ENCODE results near the gene TMPRSS3. TPM values are rescaled to one million over a fixed set of nuclear protein-coding genes. Genes with fewer than 3 reads are reported as not detected.

TMPRSS3 gene
- total RNA-seq, 4 donors from 2014 or later, result 5.0 to 12.6 (median 6.2) TPM

- 76 to 79% methylated on average over 10 of the region's 10 CpGs for WGBS, 2 donors
- DNase-seq, result no peak
- Histone ChIP-seq H3K27ac (no peak overlapping the region), H3K27me3 (no peaks in the 10 kb centered on the region), H3K4me1 (no peaks in the 10 kb centered on the region), H3K4me3 (replicated peaks in 1 of 3) (no peak overlapping the region), H3K9me3 (no peaks in the 10 kb centered on the region), H3K36me3 (no peaks in the 10 kb centered on the region)
- intact Hi-C loops (cut with DNase I), result no loop called here
- TF ChIP-seq POLR2A (IDR thresholded peaks at IDR 0.05) (no peak), CTCF (IDR thresholded peaks at IDR 0.05) (no peak)
Observed at GRCh38 chr21:42433946-42434551, 38.2 kb upstream of the TMPRSS3 start.

- Histone ChIP-seq H3K4me1 (no peaks in the 10 kb centered on the region), H3K27me3 (no peaks in the 10 kb centered on the region), H3K36me3 (no peaks in the 10 kb centered on the region), H3K9me3 (no peaks in the 10 kb centered on the region), H3K4me3 (replicated peaks in 1 of 3) (no peak overlapping the region), H3K27ac (no peak overlapping the region)
- TF ChIP-seq POLR2A (IDR thresholded peaks at IDR 0.05) (no peak), CTCF (IDR thresholded peaks at IDR 0.05) (no peak)
- WGBS, 2 donors, result 51 to 85% methylated on average over 1 of the region's 1 CpG
- DNase-seq, result no peak
- intact Hi-C loops (cut with DNase I), result no loop called here
Observed at GRCh38 chr21:42432695-42433094, 36.8 kb upstream of the TMPRSS3 start.

- H3K27ac ChIP-seq, result no peak overlapping the region
- H3K36me3 ChIP-seq, result no peaks in the 10 kb centered on the region
- intact Hi-C loops (cut with DNase I), result no loop called here
- H3K4me1 ChIP-seq, result no peaks in the 10 kb centered on the region
- 73 to 81% methylated on average over 3 to 5 of the region's 7 CpGs for WGBS, 2 donors
- no peaks in the 10 kb centered on the region for H3K9me3 ChIP-seq
- TF ChIP-seq POLR2A (IDR thresholded peaks at IDR 0.05) (no peak), CTCF (IDR thresholded peaks at IDR 0.05) (no peak)
- DNase-seq, result no peak
- H3K27me3 ChIP-seq, result no peaks in the 10 kb centered on the region
- H3K4me3 ChIP-seq (replicated peaks in 1 of 3), result no peak overlapping the region
Observed at GRCh38 chr21:42431196-42431595, 35.3 kb upstream of the TMPRSS3 start.

GRCh38 chr21:42430521-42430920 is 34.7 kb upstream of the TMPRSS3 start:
- Histone ChIP-seq H3K4me3 (replicated peaks in 1 of 3) (no peak overlapping the region), H3K4me1 (no peaks in the 10 kb centered on the region), H3K9me3 (no peaks in the 10 kb centered on the region), H3K27me3 (no peaks in the 10 kb centered on the region), H3K27ac (no peak overlapping the region), H3K36me3 (no peaks in the 10 kb centered on the region)
- no peak for DNase-seq
- 87 to 90% methylated on average over 5 to 6 of the region's 6 CpGs for WGBS, 2 donors
- intact Hi-C loops (cut with DNase I), result no loop called here
- TF ChIP-seq POLR2A (IDR thresholded peaks at IDR 0.05) (no peak), CTCF (IDR thresholded peaks at IDR 0.05) (no peak)

GRCh38 chr21:42429856-42430255 is 34.0 kb upstream of the TMPRSS3 start:
- TF ChIP-seq POLR2A (IDR thresholded peaks at IDR 0.05) (no peak), CTCF (IDR thresholded peaks at IDR 0.05) (no peak)
- Histone ChIP-seq H3K27me3 (no peaks in the 10 kb centered on the region), H3K4me1 (no peaks in the 10 kb centered on the region), H3K4me3 (replicated peaks in 1 of 3) (no peak overlapping the region), H3K36me3 (no peaks in the 10 kb centered on the region), H3K27ac (no peak overlapping the region), H3K9me3 (no peaks in the 10 kb centered on the region)
- WGBS, 2 donors, result 25 to 26% methylated on average over 9 of the region's 9 CpGs
- intact Hi-C loops (cut with DNase I), result no loop called here
- DNase-seq, result no peak

Data from thyroid gland (tissue), 4 donors.